GM03348 (cell line): ENCODE data around the gene LRRC55.

Experiments used
- DNase-seq: peaks from one replicate; pipeline ENCODE4 v3.0.0; 2012; ENCODE audit warnings: low spot score

Gene LRRC55, protein sequence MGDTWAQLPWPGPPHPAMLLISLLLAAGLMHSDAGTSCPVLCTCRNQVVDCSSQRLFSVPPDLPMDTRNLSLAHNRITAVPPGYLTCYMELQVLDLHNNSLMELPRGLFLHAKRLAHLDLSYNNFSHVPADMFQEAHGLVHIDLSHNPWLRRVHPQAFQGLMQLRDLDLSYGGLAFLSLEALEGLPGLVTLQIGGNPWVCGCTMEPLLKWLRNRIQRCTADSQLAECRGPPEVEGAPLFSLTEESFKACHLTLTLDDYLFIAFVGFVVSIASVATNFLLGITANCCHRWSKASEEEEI

DNA sequence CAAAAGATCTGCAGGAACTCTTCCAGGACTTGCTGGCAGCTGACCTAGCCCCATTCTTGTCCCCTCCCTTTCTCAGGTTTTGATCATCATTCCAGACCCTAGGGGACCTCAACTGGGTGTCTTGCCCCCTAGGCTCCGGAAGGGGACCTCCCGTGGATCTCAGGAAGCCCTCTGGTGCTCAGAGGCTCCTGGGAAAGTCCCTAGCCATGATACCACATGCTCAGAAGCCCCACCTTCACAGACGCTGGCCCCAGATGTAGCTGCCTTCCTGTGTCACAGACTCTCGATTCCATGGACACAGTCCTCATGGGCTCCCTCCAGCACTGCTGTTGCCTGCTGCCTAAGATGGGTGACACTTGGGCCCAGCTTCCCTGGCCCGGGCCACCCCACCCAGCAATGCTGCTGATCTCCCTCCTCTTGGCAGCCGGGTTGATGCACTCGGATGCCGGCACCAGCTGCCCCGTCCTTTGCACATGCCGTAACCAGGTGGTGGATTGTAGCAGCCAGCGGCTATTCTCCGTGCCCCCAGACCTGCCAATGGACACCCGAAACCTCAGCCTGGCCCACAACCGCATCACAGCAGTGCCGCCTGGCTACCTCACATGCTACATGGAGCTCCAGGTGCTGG, at the start of gene LRRC55:
Gene LRRC55 (plus strand): TSS at position 276 of the 628 bp plus-strand sequence. CDS start 70 bp downstream, at position 346.
- no peak for DNase-seq

DNA sequence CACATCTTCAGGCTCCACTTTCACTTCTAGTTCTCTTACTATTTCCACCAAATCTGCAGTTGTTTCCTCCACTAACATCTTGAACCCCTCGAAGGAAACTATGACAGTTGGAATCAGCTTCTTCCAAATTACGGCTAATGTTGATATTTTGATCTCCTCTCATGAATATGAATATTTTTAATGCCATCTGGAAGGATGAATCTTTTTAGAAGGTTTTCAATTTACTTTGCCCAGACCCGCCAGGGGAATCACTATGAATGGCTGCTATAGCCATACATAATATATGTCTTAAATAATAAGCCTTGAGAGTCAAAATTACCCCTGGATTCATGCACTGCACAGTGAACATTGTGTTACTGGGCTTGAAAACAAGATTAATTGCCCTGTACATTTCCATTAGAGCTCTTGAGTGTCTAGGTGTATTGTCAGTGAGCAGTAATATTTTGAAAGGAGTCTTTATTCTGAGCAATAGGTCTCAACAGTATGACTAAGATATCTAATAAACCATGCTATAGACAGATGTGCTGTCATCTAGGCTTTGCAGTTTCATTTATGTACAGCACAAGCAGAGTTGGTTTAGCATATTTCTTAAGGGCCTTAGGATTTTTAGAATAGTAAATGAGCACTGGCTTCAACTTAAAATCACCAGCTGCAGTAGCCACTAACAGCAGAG, 48.3 kb upstream of the LRRC55 start:
- no peak for DNase-seq

DNA sequence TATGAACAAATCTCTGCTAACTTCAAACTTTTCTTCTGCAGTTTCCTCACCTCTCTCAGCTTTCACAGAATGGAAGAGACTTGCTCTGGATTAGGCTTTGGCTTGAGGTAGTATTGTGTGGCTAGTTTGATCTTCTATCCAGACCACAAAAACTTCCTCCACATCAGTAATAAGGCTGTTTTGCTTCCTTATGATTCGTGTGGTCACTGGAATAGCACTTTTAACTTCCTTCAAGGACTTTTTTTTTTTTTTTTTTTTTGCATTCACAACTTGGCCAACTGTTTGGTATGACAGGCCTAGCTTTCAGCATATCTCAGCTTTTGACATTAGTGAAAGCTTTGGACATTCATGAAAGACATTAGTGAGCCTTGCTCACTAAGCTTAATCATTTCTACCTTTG, 47.5 kb upstream of the LRRC55 start:
- no peak for DNase-seq

DNA sequence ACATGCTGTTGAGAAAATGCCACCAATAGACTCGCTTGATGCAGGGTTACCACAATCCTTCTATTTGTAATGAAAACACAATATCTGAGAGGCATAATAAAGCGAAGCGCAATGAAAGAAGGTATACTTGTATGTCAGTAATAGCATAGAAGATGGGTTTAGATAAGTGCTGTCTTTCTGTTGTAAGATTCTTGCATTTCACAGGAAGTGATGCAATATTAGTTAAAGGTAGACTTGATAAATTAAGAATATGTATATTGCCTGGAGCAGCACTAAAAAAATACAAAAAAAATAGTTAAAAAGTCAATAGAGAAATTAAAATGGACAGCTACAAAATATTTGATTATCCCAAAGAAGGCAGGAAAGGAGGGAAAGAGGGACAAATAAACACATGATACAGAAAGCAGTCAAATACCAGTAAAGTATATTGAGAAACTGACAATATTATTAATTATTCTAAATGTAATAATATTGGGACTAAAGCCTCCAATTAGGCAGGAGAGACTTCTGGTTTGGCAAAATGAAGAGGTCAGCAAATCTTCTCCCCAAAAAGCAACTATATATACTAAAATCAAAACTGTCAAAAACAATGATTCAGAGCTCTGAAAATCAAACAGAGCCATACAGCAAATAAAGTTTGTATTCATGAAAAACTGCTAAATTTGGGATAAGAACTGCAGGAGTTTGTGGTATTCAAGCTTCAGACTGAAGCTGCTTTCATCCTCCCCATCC, 46.6 kb upstream of the LRRC55 start:
- DNase-seq = no peak

DNA sequence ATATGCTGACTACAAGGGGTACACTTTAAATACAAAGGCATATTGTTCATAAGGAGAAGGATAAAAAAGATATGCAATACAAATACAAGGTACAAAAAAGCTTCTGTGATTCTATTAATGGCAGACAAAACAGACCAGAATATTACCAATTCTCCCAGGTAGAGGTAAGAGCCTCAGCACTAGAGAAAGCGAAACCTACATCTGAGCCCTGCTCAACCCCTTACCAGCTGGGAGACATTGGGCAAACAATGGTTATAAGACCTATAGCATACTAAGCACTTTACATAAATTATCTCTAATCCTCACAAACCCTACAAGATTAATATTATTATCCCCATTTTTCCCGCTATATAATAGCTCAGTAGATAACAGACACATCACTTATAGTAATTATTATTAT, 41.2 kb upstream of the LRRC55 start:
- DNase-seq = no peak

DNA sequence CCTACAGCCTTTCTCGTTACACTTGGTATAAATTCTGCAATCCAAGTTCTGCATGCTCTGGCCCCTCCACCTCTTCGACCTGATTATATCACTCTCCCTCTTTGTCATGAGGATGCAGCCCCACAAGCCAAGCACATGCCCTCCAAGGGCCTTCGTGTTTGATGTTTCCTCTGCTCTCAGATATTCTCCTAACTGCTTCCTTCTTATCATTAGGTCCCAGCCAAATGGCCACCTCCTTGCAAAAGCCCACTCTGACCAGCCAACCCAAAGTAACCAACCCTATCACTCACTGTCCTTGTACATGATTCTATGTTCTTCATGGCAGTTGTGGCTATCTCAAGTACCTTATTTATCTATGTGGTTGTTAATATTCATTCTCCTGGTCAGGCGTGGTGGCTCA, 38.3 kb upstream of the LRRC55 start:
- DNase-seq = no peak

DNA sequence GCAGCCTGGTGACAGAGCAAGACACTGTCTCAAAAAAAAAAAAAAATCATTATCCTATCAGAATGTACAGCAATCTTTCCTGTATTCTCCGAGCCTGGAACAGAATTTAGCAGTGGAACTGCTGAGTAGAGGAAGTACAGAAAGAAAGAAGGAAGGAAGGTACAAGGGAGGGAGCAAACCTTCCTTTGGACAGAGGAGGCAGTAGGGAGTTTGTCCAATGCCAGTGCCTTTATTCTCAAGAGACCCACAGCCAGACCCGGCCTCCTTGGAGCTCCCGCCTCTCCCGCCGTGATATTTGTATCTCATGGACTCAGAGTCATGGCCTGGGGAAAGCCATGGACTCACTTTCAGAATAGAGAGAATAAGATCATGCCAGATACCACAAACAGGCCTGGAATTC, 37.7 kb upstream of the LRRC55 start:
- no peak for DNase-seq

DNA sequence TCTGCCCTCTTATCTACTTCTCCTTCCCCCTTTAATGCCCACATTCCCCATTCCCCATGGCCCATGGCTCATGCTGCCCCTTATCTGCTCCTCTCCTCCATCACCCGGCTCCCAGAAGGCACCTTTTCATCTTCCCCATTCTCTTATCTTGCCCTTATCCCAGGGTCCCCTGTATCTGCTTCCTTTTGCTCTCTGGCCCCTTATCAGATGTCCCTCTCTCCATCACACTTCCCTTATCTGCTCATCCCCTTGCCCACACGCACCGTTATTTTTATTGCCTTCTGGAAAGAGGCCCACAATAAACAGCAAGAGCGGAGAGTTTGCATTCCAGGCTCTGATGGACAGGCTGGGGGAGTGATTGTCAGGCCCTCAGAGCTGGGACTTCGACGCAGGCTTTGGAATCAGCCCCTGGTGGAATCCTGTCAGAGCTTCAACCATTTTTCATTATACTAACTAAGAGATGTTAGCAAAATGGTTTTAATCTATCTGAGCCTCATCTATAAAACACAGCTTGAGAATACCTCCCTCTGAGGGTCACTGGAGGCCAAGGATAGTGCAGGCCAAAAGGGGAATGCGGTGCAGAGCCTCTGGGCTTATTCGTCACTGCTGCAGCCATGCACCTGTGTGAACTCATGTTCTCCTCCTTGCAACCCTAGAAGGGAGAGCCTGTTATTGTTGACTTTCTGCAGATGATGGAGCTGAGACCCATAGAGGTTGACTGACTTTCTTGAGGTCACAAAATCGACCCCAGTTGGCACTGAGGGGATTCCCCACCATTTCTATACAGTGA, 37.0 kb upstream of the LRRC55 start:
- DNase-seq = no peak

DNA sequence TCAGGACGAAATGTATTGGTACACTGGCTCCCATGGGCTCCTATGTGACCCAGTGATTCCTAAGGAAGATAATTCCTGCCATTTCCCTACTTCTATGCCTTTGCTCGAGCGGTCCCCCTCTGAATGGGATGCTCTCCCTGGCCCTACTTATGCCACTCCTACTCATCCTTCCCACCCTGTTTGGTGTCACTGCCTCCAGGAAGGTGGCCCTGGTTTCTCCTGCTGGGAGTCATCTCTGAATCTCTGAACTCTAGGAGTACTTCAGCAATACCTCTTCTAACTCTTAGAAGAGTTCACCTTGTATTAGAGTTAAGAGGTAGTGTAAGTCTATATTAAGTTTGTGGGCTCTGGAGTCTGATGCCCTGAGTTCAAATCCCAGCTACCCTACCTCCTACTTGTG, 35.5 kb upstream of the LRRC55 start:
- no peak for DNase-seq

DNA sequence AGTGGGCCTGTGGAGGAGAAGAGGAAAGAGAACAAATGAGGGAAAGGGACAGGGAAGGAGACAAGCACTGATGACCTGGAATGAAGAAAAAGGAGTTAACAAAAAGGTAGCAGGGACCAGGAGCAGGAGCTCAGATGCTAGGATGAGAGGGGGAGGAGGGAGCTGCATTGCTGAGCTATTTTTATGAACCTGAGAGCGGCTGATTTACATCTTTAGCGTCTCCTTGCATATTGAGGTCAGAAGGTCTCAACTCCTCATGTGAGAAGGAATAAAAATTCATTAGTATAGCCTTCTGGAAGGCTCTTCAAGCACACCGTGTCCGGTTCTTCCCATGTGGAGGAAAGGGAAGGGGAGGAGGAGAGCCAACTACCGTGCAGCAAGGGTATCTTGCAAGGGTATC, 33.1 kb upstream of the LRRC55 start:
- DNase-seq = no peak

DNA sequence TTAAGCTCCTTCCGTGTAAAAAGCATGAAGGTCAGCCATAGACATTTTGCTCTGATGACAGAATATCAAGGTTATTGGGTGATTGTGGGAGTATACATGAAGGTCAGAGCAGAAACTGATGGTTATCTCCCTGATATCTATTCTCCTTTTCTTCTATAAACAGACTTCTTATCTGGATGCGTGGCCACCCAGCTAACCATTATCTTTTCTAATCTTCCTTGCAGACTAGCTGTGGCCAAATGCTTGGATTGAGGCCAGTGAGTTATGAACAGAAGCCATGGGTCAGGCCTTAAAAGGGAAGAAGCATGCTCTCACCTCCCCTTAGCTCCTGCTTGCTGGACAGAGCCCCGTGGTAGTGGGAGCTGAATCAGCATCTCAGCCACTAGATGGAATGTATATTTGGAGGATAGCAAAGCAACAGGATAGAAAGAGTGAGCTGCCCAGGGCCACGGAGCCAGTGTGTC, 31.3 kb upstream of the LRRC55 start:
- no peak for DNase-seq

DNA sequence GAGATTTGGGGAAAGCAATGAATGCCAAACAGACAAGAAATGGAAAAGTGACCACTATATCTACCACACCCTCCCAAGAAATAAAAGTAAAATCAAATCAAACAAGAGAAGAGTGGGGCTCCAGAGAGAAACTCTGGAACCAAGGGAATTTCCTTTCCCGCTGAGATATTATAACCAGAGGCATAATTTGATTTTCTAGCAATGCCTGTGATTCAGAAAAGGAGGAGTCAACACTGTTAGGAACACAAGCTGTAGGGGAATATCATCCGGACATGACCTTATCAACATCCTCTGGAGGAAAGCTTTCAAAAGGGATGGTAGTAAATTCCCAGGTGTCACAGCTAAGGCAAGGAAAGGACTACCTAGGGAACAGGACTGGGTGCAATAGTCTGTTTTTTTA, 29.6 kb upstream of the LRRC55 start:
- no peak for DNase-seq

DNA sequence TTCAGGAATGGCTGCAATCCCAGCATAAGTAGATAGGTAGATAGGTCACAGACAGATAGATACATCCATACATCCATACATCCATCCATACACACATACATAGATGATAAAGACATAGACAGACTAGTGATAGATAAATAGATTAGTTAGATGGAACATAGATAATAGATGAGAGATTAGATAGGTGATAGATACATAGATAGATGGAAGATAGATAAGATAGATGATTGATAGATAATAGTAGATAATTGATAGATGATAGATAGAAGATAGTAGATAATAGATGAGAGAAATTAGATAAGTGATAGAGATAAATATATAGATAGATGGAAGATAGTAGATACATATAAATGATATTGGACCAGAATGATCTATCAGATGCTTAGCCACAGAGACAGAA, 28.3 kb upstream of the LRRC55 start:
- no peak for DNase-seq

DNA sequence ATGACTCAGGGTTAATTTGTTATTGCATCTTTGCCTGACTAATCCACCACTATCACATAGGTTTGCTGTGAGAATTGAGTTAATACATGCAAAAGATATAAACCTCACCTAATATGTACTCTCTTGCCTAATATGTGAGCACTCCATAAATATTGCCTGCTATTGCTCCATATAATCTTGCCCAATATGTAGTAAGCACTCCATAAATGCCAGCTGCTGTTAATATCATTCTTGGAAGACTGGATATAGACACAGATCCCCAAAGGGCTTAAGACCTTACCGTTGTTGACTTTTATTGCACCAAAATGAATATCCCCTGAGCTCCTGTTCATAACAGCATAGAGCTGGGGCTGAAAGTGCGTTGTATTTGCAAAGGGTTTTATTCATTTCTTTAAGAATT, 27.0 kb upstream of the LRRC55 start:
- no peak for DNase-seq

DNA sequence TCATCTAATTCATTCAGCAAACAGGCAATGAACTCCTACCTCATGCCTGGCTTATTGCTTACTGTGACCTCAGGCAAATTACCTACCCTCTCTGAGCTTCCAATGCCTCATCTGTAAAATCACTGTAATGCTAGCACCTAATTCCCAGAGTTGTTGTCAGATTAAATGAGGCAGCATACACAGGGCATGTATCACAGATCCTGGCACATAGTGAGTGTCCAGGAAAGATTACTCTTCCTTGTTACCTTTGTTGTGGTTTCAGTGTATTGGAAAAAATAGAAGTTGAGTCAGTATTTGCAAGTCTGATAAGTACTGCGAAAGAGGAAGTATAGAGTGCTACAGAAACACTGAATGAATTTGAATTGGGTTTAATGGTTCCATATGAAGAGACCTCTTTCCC, 26.4 kb upstream of the LRRC55 start:
- no peak for DNase-seq

DNA sequence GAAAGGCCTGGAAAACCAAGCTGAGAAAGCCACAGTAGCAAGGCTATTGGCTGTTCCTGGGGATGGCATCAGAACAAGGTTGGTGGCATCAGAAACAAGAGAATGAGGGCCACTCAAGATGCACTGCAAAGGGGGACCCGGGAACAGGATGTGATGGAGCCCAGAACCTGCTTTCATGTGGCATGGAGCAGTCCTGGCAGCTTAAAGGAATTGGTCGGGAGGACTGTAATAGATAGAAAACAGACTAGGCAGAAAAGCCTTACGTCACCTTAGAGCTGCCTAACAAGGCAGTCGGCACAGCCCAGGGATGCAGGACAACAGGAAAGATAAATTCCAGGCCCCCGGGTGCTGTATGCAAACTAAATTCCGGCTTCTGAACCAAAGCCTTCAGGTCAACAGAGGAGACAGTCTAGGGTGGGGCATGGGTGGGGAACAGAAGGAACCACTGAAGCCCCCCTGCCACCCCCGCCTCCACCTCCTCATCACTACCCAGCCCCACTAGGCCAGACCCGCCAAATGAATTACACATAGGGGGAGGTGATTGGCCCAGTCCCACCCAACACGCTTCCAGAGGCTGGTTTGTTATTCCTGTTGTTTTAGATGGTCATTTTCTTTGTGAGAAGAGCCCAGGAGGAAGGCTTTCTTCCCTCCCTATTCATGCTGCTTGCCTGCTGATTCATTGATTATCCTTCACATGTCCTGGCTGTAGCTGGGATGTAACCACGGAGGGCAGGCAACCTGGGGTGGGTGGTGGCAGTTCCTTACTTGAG, 25.7 kb upstream of the LRRC55 start:
- DNase-seq = no peak

DNA sequence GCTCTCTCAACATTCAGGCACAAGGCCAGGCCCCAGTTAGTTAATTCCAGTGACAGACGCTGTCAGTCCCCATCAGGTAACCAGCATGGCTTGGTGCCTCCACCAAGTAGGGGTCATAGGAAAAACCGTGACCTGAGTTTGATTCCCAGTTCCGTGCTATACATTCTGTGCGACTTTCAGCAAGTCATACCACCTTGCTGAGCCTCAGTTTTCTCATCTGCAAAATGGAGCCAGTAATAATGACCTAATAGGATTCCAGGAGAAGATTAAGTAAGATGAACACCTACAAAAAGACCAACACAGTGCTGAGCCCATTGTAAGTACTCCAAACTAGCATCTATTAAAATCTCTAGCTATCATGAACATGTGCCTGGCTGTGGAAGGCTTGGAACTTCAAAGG, 24.8 kb upstream of the LRRC55 start:
- no peak for DNase-seq

DNA sequence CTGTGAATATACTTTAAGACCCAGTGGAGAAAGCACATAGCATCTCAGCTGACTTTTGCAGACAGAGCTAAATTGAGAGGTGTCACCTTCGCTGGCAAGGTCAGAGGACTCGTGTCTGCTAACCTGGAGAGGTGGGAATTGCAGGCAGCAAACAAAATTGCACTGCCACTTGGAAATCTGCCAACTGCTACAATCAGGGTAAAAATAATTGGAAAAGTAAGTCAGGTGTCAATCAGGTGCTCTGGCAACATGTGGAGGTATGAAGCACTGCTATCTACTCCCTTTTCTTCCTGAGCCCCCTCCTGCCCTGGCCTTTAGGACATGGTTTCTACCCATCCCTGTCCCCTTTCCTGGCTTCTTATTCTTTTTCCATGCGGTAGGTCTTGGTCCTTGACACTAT, 24.1 kb upstream of the LRRC55 start:
- DNase-seq = no peak

DNA sequence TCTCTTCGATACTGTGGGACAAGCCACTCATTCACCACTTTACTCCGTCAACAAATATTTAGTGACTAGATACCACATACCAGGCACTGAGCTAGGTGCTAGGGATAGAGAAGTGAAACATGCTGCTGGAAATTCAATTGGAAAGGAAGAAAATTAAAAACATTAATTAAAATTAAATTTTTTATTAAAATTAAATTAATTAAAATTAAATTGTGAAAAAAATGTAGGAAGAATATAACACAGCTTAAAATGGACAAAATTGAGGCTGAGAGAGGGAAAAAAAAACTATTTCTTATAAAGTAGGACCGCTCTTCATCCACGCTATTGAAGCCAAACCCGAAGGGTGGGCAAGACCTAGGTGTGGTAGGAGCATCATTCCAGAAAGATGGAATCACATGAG, 23.6 kb upstream of the LRRC55 start:
- DNase-seq = no peak

DNA sequence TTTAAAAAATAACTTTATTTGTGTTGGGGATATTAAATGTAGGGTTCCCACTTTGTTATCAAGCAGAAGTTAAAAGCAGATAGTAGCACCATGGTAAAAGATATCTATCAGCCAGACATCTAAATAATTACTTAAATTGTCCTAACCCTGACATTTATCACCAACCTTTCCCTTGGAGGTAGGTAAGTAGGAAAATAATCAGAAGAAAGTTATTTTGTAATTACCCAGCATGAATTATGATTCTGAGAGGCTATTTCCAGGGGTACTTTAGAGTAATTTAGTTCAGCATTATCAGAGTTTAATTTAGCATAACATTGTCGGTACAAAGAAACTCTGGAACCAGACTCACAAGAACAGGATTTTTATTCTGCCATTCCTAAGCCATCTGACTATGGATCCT, 23.2 kb upstream of the LRRC55 start:
- DNase-seq = no peak

DNA sequence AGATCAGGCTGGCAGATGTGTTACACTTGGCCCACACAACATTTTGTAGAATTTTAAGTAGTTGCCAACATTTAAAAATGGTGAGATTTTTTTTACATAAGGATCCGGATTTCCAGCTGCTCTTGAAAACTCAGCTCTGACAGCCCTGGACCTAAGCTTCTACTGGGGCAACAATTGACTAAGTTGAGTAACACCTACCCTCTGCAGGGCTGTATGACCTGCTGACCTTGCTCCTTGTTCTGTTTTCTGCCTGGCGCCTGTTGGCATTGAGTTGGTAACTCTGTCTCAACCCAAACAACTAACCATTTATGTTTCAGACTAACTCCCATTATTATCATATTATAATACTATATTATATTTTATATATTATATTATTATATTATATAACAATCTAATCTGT, 21.1 kb upstream of the LRRC55 start:
- no peak for DNase-seq
